ENCODE results near the gene SLC2A4. TPM values are rescaled to one million over a fixed set of nuclear protein-coding genes. Genes with fewer than 3 reads are reported as not detected.

The SLC2A4 gene
- total RNA-seq, 1 donor from 2014 or later, result under 0.01 TPM

DNA sequence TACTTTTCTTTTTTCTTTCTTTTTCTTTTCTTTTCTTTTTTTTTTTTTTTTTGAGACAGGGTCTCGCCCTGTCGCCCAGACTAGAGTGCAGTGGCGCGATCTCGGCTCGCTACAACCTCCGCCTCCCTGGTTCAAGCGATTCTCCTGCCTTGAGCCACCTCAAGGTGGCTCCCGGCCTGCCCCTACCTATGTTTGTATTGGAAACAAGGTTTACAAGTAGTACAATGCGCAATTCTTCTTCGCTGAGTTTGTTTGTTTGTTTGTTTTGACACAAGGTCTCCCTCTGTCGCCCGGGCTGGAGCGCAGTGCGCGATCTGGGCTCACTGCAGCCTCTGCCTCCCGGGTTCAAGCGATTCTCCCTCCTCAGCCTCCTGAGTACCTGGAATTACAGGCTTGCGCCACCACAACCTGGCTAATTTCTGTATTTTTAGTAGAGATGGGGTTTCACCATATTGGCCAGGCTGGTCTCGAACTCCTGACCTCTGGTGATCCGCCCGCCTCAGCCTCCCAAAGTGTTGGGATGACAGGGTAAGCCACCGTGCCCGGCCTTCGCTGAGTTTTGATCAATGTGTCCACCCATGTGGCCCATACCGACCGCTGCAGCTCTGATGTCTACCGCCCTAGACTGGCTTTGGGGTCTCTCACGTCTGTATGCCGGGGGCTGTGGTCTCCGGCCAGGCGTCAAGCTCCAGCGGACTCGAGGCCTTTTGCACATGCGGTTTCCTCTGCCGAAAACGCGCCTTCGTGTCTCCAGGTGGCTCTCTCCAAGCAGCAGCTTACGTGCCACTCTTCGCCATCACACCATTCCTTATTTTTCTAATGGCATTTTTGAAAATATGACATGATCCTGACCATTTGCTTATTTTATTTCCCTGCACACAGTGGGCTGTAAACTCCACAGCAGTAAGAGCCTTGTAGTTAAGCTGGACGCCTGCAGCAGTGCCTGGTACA is 14.0 kb downstream of the SLC2A4 start:
- FAIRE-seq (no peak), DNase-seq (ENCODE audit: low spot score in 2 of 2) (no peak)

DNA sequence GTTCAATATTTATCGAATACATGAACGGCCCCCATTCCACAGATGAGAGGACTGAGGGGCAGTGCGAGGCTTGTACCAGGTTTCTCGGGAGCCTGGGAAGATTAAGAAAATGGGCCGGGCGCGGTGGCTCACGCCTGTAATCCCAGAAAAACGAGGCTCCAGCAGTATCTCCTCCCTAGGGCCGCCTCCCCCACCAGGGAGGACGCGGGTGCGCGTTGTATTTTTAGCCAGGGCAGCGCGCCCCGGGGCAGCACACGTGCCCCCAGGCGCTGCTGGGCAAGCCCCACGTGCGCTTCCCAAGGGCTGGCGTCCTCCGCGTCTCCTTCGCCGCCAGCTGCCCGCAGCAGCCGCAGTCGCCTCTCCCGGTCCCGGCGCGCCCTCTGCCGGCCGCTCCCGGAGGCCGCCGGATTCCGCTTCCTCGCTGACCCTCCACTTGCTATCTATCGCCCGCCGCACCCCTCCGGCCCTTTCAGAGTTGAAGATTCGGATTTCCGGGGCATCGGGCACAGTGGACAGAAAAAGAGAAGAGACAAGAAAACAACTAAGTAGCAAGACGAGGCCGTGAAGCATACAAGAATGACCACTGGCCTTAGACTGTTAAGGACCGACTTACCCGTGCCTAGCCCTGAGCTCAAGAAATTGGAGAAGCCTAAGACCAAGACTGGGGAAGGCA is 14.8 kb downstream of the SLC2A4 start:
- FAIRE-seq (no peak), DNase-seq (ENCODE audit: low spot score in 2 of 2) (peak; percentile 89 to 94)

DNA sequence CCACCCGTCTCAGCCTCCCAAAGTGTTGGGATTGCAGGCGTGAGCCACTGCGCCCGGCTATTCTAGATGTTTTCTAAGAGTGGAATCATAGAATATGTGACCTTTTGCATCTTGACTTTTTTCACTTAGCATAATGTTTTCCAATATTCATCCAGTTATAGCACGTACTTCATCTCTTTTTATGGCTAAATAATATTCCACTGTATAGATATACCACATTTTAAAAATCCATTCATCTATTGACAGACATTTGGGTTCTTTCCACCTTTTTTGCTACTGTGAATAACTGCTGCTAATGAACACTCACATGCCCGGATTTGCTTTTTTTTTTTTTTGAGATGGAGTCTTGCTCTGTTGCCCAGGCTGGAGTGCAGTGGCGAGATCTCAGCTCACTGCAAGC is 22.7 kb downstream of the SLC2A4 start:
- no peak for DNase-seq (ENCODE audit: low spot score in 2 of 2)
- no peak for FAIRE-seq

DNA sequence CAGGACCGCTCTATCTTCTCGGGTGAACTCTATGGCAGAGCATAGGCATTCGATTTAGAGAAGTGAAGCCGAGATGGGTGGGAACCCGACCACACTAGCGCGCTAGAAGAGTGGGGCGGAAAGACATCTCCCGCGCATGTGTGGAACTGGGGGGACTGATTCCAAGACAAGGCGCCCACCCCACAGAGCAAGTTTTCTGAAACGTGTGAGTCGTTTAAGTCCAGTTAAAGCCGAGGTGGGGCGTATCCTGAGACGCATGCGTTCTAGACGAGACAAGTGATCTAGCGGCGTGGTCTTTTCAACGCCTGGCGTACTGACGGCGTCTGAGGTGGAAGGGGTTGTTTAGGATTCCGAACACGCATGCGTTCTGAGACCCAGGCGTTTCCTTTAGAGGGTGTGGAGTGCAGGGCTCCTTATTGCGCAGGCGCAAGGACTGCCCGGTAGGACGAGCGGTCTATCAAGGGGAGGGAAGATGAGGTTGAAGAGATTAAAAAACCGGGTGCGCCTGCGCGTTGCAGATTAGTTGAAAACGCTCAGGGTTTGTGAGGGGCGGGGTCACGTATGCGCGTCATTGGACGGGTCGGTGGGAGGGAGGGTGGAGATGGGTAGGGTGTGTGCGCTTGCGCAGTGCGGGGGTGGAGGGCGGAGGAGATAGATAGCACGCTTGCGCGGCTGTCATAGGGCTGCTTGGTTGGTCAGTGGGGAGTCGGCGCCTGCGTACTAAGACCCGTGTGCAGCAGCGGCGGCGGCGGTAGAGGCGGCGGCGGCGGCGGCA is 25.6 kb downstream of the SLC2A4 start, which contains the start of gene EIF5A:
EIF5A (plus strand) TSS at position 718 of the 775 bp plus-strand sequence. CDS start 2,008 bp downstream, outside the sequence.
- no peak for FAIRE-seq

DNA sequence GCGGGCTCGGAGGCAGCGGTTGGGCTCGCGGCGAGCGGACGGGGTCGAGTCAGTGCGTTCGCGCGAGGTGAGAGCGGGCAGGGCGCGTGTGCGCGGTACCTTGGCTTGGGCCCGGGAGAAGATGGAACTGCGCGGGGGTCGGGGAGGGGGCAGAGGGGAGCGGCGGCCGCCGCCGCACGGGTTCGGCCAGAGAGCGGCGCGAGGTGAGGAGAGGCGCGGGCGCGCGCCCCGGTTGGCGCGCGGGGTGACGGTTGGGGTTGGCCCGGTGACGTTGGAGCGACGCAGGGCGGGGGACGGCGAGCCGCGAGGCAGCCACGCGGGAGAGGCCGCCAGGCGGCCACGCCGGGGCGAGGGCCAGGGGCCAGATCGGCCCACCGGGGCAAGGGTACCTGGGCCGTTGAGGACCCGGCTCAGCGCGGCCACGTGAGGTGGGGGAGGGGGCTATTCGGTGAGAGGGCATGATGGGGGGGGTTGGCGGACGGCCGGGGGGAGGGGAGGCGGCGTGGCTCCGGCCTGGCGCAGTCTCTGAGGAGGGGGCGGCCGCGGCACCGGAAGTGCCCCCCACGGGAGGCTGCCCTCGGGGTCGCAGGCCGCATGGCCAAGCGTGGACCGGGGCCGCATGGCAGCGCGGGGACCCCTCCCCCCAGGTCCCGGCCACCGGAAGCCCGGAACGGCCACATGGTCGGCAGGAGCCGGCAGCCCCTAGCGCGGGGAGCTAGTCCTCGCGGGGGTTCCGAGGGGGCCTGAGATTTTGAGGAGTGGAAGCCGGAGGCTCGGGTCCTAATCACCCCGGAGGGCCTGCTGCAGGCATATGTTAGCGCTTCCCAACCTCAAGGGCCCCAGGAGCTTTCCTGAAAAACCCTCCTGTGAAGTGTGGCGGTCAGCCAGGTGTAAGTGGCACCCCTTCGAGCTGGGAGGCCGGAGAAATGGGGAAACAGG is 26.4 kb downstream of the SLC2A4 start:
- FAIRE-seq (no peak), DNase-seq (ENCODE audit: low spot score in 2 of 2) (peak; percentile 57 to 69)

More for the DNA sequence above, 25.6 kb downstream of the SLC2A4 start, which contains the start of gene EIF5A:
- peak; percentile 96 to 97 for DNase-seq (ENCODE audit: low spot score in 2 of 2)

DNA sequence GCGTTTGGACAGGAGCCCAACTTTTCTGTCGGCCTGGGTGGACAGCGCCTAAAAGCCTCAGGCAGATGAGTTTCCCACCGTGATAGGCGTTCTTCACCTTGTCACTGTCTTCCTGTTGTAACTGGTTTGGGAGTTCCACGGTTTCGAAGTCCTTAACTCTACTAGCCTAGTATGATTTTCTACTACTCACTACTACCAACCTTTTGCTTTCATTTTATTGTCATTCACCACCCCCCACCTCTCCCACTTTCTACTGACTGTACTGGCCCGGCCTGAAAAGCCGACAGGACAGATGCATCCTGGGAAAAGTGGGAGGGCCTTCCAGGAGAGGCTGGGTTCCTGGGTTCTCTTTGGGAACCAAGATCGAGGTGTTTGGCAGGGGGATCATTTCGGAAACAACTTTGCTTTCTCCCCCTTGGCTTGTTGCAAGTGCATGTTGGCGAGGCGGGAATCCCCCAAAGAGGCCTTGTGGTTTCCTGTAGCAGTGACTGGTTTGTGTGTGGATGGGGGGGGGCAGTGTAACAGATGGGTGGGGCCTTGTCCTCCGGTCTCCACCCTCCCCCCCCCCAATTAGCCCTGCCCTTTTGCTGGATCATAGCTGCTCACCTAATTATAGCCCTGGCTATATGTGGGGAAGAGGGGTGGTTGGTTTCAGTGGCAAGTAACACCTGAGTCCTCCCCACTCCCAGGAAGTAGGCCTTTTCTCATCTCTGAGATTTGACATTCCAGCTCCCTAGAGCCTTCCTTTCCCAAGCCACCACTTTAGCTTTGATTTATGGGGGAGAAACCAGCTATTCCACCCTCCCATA is 27.3 kb downstream of the SLC2A4 start:
- DNase-seq (ENCODE audit: low spot score in 2 of 2), result peak; percentile 61
- FAIRE-seq, result no peak

DNA sequence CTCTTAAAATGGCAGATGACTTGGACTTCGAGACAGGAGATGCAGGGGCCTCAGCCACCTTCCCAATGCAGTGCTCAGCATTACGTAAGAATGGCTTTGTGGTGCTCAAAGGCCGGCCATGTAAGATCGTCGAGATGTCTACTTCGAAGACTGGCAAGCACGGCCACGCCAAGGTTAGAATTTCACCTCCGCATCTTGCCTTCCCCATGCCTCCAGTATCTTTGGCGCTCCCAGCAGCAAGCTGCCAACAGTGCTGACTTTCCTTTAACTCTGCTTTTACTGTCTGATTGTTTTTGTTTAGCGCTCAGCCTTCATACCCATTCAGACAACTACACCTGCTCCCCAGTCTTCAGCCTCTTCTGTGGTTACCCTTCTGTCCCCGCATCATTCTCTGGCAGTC is 28.1 kb downstream of the SLC2A4 start:
- FAIRE-seq (no peak), DNase-seq (ENCODE audit: low spot score in 2 of 2) (no peak)

DNA sequence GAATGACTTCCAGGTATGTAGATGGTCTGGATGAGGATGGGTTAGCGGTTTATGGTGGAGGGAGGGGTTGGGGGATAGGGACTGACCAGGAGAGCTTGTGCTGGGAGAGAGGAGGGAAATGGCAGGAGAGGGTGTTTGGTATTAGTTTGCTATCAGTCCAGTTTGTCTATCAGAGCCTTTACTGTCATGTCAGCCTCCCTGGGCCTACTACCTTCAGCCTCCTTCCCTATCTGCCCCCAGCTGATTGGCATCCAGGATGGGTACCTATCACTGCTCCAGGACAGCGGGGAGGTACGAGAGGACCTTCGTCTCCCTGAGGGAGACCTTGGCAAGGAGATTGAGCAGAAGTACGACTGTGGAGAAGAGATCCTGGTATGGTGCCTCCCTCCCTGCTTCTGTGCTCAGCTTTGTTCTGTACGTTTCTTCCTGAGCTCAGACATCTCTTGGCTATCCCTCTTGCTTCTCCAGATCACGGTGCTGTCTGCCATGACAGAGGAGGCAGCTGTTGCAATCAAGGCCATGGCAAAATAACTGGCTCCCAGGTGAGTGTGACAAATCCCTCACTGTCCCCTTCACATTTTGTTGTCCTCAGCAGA is 29.7 kb downstream of the SLC2A4 start:
- no peak for FAIRE-seq
- no peak for DNase-seq (ENCODE audit: low spot score in 2 of 2)

DNA sequence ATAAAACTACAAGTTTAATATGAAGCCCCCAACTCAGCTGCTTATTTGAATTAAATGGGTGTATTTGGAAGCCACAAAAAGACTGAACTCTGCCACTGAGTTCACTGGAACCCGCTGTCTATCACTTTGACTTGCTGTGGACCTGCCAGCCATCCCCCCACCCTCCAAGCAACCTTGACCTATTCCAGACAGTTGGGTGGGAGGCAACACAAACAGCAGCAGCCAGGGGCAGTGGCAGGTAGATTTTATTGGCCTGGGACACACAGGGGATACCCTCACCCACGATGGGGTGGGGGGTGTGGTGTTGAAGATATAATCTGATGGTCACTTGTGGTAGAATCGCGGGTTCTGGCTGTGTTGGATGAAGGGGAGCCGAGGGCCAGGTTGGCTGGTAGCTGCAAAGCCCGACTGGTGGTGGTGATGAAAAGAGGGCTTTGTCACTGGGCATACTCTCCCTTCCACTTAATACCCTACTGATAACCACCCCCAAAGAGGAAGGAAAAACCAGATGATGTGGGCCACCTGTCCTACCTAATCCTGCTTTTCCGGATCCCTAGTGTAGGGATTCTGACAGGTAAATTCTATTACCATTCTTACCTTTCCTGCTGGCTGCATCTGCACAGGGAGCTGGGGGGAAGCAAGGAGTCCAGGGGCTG is 31.0 kb downstream of the SLC2A4 start:
- FAIRE-seq (no peak), DNase-seq (ENCODE audit: low spot score in 2 of 2) (peak in 1 of 2 donors; percentile 14)

DNA sequence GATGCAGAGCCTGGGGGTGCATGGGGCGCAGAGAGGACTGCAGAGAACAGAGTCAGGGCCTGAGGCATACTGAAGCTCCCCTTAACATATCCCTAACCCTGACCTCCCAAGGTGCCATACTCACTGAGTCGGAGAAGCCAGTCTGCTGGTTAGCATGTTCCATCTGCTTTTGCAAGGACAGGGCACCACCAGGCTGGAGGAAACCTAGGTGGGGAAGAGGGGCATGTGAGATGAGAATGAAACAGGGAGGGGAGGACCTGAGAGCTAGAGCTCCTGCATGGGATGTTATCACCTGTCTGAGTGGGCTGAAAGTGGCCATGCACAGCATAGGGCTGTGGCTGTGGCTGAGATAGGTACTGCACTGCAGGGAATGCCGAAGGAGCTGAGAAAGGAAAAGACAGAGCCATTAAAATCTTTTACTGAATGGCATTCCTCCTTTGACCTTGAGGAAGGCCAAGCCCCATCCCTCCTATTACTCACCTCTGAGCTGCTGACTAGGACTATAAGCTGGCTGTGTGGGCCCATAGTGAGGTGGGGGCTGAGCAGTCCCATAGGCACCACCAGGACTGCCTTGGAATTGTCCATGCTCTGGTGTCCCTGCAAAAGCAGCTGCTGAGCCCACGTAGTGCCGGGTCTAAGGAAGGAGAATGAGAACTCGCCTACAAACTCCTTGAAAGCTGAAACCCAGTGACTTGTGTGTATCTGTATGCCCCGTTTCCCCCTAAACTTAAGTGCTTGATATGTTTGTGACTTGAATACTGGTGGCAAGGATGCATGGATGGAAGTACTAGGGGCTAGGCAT is 31.8 kb downstream of the SLC2A4 start:
- peak in 1 of 2 donors; percentile 15 for DNase-seq (ENCODE audit: low spot score in 2 of 2)
- FAIRE-seq, result no peak

DNA sequence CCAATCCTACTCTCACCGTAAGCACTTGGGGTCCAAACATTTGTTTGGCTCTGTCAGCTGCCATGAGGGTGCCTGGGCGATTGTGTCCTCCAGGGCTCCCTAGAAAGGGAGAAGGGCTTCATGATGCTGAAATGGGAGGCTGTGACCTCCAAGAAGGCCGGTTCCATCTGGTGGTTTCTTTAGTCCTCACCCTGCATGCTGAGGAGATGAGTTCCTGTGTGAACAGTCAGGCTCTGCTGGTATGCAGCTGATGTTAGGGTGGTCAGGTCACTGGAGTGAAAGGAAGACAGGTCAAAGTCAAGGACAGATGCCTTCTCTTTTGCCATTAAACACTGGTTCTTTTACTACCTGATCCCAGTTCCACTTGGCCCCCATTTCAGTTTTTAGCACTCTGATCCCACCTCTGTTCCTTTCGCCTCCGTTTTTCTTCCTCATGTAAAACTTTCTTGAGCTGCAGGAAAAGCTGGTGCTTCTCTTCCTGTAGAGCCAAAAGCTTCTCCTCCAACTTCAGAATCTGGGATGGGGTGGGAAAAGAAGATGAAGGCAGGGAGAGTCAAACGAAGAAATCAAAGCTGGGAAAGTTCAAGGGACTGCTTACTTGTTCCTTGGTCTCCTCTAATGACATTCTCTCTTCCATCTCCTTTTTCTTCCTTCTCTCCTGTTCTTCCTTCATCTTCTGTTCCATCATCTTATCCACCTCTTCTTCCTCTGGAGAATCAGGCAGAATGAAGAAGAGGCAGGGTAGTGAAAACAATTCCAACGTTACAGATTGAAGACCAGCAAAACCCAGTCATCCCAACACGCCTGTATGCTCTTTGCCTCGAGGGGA is 32.6 kb downstream of the SLC2A4 start:
- no peak for FAIRE-seq
- DNase-seq (ENCODE audit: low spot score in 2 of 2), result peak in 1 of 2 donors; percentile 17

DNA sequence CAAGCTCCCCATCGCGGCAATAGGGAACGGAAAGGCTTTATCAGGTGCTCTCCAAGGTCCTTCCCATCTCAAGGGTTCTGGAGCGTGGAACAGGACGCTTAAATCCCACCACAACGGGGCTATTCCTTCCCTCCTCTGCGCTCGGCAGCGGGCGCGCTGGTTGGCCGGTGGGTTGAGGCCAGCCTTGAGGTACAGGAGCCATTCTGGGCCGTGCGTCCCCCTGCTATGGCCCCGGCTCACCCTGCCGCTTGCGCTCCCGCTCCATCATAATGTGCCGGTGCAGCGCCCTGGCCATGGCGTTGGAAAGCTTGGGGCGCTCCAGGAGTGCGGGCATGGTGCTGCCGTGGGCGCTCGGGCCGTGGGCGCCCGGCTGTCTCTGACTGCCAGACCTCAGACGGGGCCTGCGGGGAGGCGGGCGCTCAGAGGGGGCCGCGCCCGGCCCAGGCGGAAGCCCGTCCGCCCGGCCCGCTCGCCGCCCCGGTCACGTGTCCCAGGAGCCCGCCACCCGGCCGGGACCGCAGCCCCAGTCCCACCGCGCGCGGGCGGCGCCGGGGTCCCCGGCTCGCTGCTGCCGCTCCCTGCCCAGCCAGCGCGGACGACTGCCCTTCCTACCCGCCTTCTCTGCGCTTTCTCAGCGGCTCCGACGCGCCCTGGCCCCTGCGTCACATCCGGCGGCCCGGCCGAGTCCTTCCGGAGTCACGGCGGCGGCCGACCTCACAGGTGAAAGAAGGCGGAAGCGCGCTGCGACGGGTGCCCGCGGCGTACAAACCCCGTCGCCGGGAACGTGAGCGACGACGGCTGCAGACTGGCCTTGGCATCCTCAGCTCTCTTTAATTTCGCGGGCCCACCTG is 33.4 kb downstream of the SLC2A4 start, which contains the start of gene GPS2:
GPS2 (minus strand) TSS at position 642 of the 851 bp plus-strand sequence; CDS start at position 334, 308 bp downstream.
- FAIRE-seq (no peak), DNase-seq (ENCODE audit: low spot score in 2 of 2) (peak; percentile 99)

DNA sequence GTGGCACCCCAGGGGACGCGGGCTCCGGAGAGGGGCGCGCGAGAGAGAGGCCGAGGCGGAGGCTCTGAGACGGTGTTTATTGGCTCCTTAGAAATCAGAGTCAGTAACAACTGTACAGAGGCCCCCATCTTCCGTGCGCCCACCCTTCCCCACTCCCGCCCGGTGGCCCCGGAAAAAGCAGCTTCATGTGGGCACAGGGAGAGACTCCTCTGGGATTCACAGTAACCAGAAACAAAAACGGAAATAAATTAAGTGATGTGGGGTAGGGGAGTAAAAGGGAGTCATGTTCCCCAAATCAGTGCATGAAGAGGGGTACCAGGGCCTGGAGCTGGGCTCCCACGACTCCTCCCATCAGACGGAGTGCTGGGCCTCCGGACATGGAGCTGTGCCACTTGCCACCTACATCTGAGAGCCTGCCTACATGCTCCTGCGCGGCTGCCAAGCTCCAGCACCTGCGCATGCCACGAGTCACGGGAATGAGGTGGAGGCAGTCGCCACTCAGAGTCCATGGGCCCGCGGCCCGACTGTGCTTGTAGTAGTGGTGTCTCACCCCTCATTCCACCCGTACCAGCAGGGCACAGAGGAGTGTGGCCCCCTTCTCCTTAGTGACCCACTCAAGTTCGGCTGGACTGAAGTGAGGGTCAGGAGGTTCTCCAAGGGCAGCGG is 34.2 kb downstream of the SLC2A4 start:
- DNase-seq (ENCODE audit: low spot score in 2 of 2), result peak in 1 of 2 donors; percentile 46
- no peak for FAIRE-seq

DNA sequence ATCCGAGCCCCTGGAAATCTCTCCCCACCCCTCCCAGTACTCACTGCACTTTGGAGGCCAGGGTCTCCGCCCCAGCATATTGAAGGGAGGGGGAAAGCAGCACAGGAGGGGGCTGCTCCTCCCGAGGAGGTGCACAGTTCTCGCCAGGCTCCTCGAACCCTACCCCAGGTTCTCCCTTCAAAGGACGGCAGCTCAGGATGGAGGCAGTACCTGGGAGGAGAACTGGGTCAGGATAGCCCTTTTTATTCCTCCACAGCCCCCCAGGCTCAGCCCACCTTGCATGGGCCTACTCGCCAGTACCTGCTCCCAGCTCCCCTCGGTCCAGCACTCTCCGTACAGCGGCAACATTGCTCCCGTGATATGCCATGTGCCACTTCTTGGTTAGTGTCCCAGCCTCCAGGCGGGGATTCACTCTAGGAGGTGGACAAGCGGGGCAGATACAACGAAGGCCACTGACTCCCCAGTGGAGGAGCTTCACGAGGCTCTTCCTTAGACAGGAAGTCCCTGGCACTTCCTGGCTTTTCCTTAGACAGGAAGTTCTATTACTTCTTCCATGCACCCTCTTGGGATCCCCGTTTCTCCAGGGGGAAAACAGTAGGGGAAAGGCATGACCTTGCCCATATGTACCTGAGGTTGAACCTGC is 35.8 kb downstream of the SLC2A4 start:
- DNase-seq (ENCODE audit: low spot score in 2 of 2) (peak in 1 of 2 donors; percentile 19), FAIRE-seq (no peak)
